ENCODE data around the gene TAF15. TPM values are rescaled to one million over a fixed set of nuclear protein-coding genes. Genes with fewer than 3 reads are reported as not detected.

TAF15 gene
- total RNA-seq, 2 experiments from 2014 or later = 309 to 319 TPM

GRCh38 chr17:35807371-35808144, 1.7 kb upstream of the TAF15 start:
- CTCF ChIA-PET = interaction anchor here (1.2 to 7.8 kb wide), 12 partner anchors 8 to 494 kb away, joined by 3 to 292 read pairs (median 10); partner anchors contain the start of genes C17orf50 and MMP28
- H3K36me3 Mint-ChIP-seq (ENCODE audit: low read depth) = peaks cover 22% of the 10 kb centered on the region
- no peaks in the 10 kb centered on the region for H3K27me3 Mint-ChIP-seq

GRCh38 chr17:35808240-35808961, 883 bp upstream of the TAF15 start:
- H3K4me1 Mint-ChIP-seq (ENCODE audit: low read depth) = peaks cover 55% of the 10 kb centered on the region

More at GRCh38 chr17:35807371-35808144, 1.7 kb upstream of the TAF15 start:
- Mint-ChIP-seq H3K9me3 (no peaks in the 10 kb centered on the region), H3K27ac (peak overlapping the region; percentile 100), H3K4me1 (ENCODE audit: low read depth) (peaks cover 56% of the 10 kb centered on the region), H3K4me3 (peak overlapping the region; percentile 89)
- ATAC-seq = no peak
- POLR2A ChIA-PET = interaction anchor here (1.0 to 3.9 kb wide), 9 partner anchors 11 to 229 kb away, joined by 4 to 50 read pairs (median 8); partner anchors contain the start of genes MMP28 and PEX12
- no peak for DNase-seq
- TF ChIP-seq CTCF (IDR thresholded peaks at IDR 0.05) = no peak
- intact Hi-C loops (cut with micrococcal nuclease) = no loop called here

GRCh38 chr17:35809855-35810461, 674 bp downstream of the TAF15 start:
- Mint-ChIP-seq H3K9me3 (no peaks in the 10 kb centered on the region), H3K27ac (peak overlapping the region; percentile 100), H3K27me3 (no peaks in the 10 kb centered on the region), H3K4me1 (ENCODE audit: low read depth) (peaks cover 60% of the 10 kb centered on the region), H3K4me3 (peak overlapping the region; percentile 89), H3K36me3 (ENCODE audit: low read depth) (peaks cover 36% of the 10 kb centered on the region)
- ChIA-PET CTCF (interaction anchor here (1.3 to 7.8 kb wide), 10 partner anchors 10 to 87 kb away, joined by 4 to 292 read pairs (median 12); partner anchors contain the start of genes C17orf50 and MMP28), POLR2A (interaction anchor here (0.6 to 3.9 kb wide), 23 partner anchors 8 to 685 kb away, joined by 3 to 50 read pairs (median 4); partner anchors contain the start of genes CCL5, MMP28 and PEX12)
- no peak for DNase-seq
- intact Hi-C loops (cut with micrococcal nuclease) = no loop called here
- no peak for TF ChIP-seq CTCF (IDR thresholded peaks at IDR 0.05)
- peak; percentile 0 for ATAC-seq

More at GRCh38 chr17:35808240-35808961, 883 bp upstream of the TAF15 start:
- POLR2A ChIA-PET = interaction anchor here (0.6 to 3.9 kb wide), 28 partner anchors 9 to 823 kb away, joined by 3 to 50 read pairs (median 6); partner anchors contain the start of genes CCL5, MMP28 and PEX12
- H3K36me3 Mint-ChIP-seq (ENCODE audit: low read depth) = peaks cover 27% of the 10 kb centered on the region
- ATAC-seq (no peak), DNase-seq (no peak)
- peak overlapping the region; percentile 89 for H3K4me3 Mint-ChIP-seq
- intact Hi-C loops (cut with micrococcal nuclease) = no loop called here
- CTCF ChIA-PET = interaction anchor here (0.7 to 7.8 kb wide), 18 partner anchors 8 to 231 kb away, joined by 3 to 292 read pairs (median 6); partner anchors contain the start of genes C17orf50 and MMP28
- H3K9me3 Mint-ChIP-seq = no peaks in the 10 kb centered on the region
- H3K27ac Mint-ChIP-seq = peak overlapping the region; percentile 100
- H3K27me3 Mint-ChIP-seq = no peaks in the 10 kb centered on the region
- no peak for TF ChIP-seq CTCF (IDR thresholded peaks at IDR 0.05)

- Mint-ChIP-seq H3K4me3 (peak overlapping the region; percentile 8), H3K9me3 (no peaks in the 10 kb centered on the region), H3K36me3 (ENCODE audit: low read depth) (peaks cover 51% of the 10 kb centered on the region), H3K27ac (no peak overlapping the region), H3K27me3 (no peaks in the 10 kb centered on the region), H3K4me1 (ENCODE audit: low read depth) (peaks cover 67% of the 10 kb centered on the region)
- ATAC-seq (no peak), DNase-seq (no peak)
- POLR2A ChIA-PET = interaction anchor here (1.0 to 1.3 kb wide), 2 partner anchors 9 to 47 kb away, joined by 3 to 4 read pairs; no protein-coding TSS in a partner anchor
- CTCF ChIA-PET = interaction anchor here (1.7 to 3.5 kb wide), 3 partner anchors 8 to 47 kb away, joined by 4 to 21 read pairs (median 5); no protein-coding TSS in a partner anchor
- TF ChIP-seq CTCF (IDR thresholded peaks at IDR 0.05) = no peak
- intact Hi-C loops (cut with micrococcal nuclease) = no loop called here
Observed at GRCh38 chr17:35811759-35812158, 2.5 kb downstream of the TAF15 start.
